GM19043 (cell line): Measurements from ENCODE around the gene STAMBP.
"Not testable (repeated sequence)": the region's sequence is repeated elsewhere in the genome, so short reads cannot be mapped to it uniquely, and the experiment has no call there.

ENCODE experiments used
- ATAC-seq: cut with Tn5 transposase; IDR thresholded peaks from one replicate; pipeline ENCODE4 v1.9.1; 2021; ENCODE audit warnings: low read depth; ENCODE audit not compliant: unreplicated experiment

Gene STAMBP

GRCh38 chr2:73836141-73836943, 7.6 kb downstream of the STAMBP start:
- no peak for ATAC-seq

- ATAC-seq: no peak
Observed at GRCh38 chr2:73837847-73838585, 9.3 kb downstream of the STAMBP start.

- ATAC-seq: no peak
Observed at GRCh38 chr2:73838889-73839534, 10.3 kb downstream of the STAMBP start.

GRCh38 chr2:73839653-73840411, 11.1 kb downstream of the STAMBP start:
- ATAC-seq: no peak

GRCh38 chr2:73841912-73842738, 13.4 kb downstream of the STAMBP start:
- ATAC-seq: no peak

GRCh38 chr2:73842739-73843019, 13.9 kb downstream of the STAMBP start:
- no peak for ATAC-seq

GRCh38 chr2:73844087-73844486, 15.3 kb downstream of the STAMBP start:
- ATAC-seq: no peak

- ATAC-seq: no peak
Observed at GRCh38 chr2:73850009-73850408, 21.2 kb downstream of the STAMBP start.

- no peak for ATAC-seq
Observed at GRCh38 chr2:73851274-73851673, 22.5 kb downstream of the STAMBP start.

GRCh38 chr2:73852020-73852419, 23.3 kb downstream of the STAMBP start:
- no peak for ATAC-seq

GRCh38 chr2:73855526-73855925, 26.8 kb downstream of the STAMBP start:
- no peak for ATAC-seq

- ATAC-seq: no peak
Observed at GRCh38 chr2:73856214-73856613, 27.5 kb downstream of the STAMBP start.

- ATAC-seq: no peak
Observed at GRCh38 chr2:73859721-73860586, 31.2 kb downstream of the STAMBP start.

GRCh38 chr2:73862987-73863386, 34.2 kb downstream of the STAMBP start:
- ATAC-seq: no peak

GRCh38 chr2:73868204-73868978, 39.6 kb downstream of the STAMBP start:
- ATAC-seq: no peak

GRCh38 chr2:73870084-73870483, 41.3 kb downstream of the STAMBP start:
- no peak for ATAC-seq

- ATAC-seq: no peak
Observed at GRCh38 chr2:73877071-73877802, 48.5 kb downstream of the STAMBP start.

GRCh38 chr2:73877984-73878383, 49.2 kb downstream of the STAMBP start:
- not testable (repeated sequence) for ATAC-seq
